GM12891 (cell line): Measurements from ENCODE around the gene DOK1.

Experiments used
- POLR2A ChIP-seq: IDR thresholded peaks from 2 replicates; pipeline ENCODE4 v1.6.1; 2011; ENCODE audit warnings: low read depth, low read length, control low read depth
- POLR2AphosphoS5 ChIP-seq: IDR thresholded peaks from 2 replicates; pipeline ENCODE4 v1.6.1; 2011; ENCODE audit warnings: low read depth, low read length, control low read depth
- TAF1 ChIP-seq: IDR thresholded peaks from 2 replicates; pipeline ENCODE4 v1.6.1; 2011; ENCODE audit warnings: low read depth, low read length, control low read depth

- no peak for TF ChIP-seq TAF1
- no peak for TF ChIP-seq POLR2A
- TF ChIP-seq POLR2AphosphoS5, result no peak
These were observed 19.0 kb upstream of the DOK1 start for GRCh38 chr2:74535440-74535965.
